Central memory CD8-positive, alpha-beta T cell (primary cell): Measurements from ENCODE around the gene UBL3.

Experiments
- ATAC-seq: fragments of 150-1000 bp; cut with Tn5 transposase; replicated peaks from 2 replicates; pipeline ENCODE4 v1.10.0; 2022; ENCODE audit warnings: mild to moderate bottlenecking, moderate FRiP score, moderate number of reproducible peaks; ENCODE audit not compliant: poor library complexity, severe bottlenecking; ENCODE audit errors: extremely low read depth
- DNase-seq, 2 donors: peaks; one replicate each; pipeline ENCODE4 v3.0.0; 2021; ENCODE audit warnings: low spot score in 2 of 2
- H3K27ac Mint-ChIP-seq: one replicate; pipeline ENCODE4 v1.8.0; 2022; ENCODE audit warnings: low read depth, mild to moderate bottlenecking, moderate library complexity, mixed read lengths
- H3K27me3 Mint-ChIP-seq: one replicate; pipeline ENCODE4 v1.8.0; 2022; ENCODE audit warnings: mixed read lengths
- H3K36me3 Mint-ChIP-seq: one replicate; pipeline ENCODE4 v1.8.0; 2022; ENCODE audit warnings: mild to moderate bottlenecking, moderate library complexity, mixed read lengths; ENCODE audit not compliant: insufficient read depth
- H3K4me1 Mint-ChIP-seq: one replicate; pipeline ENCODE4 v1.8.0; 2022; ENCODE audit warnings: mixed read lengths
- H3K4me3 Mint-ChIP-seq: one replicate; pipeline ENCODE4 v1.8.0; 2022; ENCODE audit warnings: mild to moderate bottlenecking, moderate library complexity, mixed read lengths
- H3K9me3 Mint-ChIP-seq: one replicate; pipeline ENCODE4 v1.8.0; 2022; ENCODE audit warnings: mixed read lengths

Gene UBL3

GRCh38 chr13:29761160-29761559 is 89.3 kb downstream of the UBL3 start:
- Mint-ChIP-seq H3K27ac (no peak overlapping the region), H3K9me3 (peaks cover 11% of the 10 kb centered on the region), H3K27me3 (no peaks in the 10 kb centered on the region), H3K4me1 (peaks cover 20% of the 10 kb centered on the region), H3K4me3 (no peak overlapping the region), H3K36me3 (peaks cover 8% of the 10 kb centered on the region)
- ATAC-seq = no peak
- DNase-seq = no peak

- no peak overlapping the region for H3K4me3 Mint-ChIP-seq
- no peak overlapping the region for H3K27ac Mint-ChIP-seq
- peaks cover 11% of the 10 kb centered on the region for H3K9me3 Mint-ChIP-seq
- H3K4me1 Mint-ChIP-seq = peaks cover 20% of the 10 kb centered on the region
- H3K36me3 Mint-ChIP-seq = peaks cover 8% of the 10 kb centered on the region
- ATAC-seq = no peak
- DNase-seq = no peak
- no peaks in the 10 kb centered on the region for H3K27me3 Mint-ChIP-seq
Observed at GRCh38 chr13:29760544-29760943, 89.9 kb downstream of the UBL3 start.

- no peak overlapping the region for H3K4me3 Mint-ChIP-seq
- peak; percentile 18 to 30 for DNase-seq
- ATAC-seq = peak; percentile 83
Observed at GRCh38 chr13:29758531-29759114, 91.8 kb downstream of the UBL3 start.

GRCh38 chr13:29756506-29756905 is 93.9 kb downstream of the UBL3 start:
- H3K4me3 Mint-ChIP-seq = no peak overlapping the region

More at GRCh38 chr13:29758531-29759114, 91.8 kb downstream of the UBL3 start:
- Mint-ChIP-seq H3K27ac (peak overlapping the region; percentile 85), H3K36me3 (peaks cover 1% of the 10 kb centered on the region), H3K9me3 (peaks cover 11% of the 10 kb centered on the region), H3K4me1 (peaks cover 12% of the 10 kb centered on the region), H3K27me3 (no peaks in the 10 kb centered on the region)

GRCh38 chr13:29754473-29754806 is 96.0 kb downstream of the UBL3 start:
- H3K9me3 Mint-ChIP-seq = no peaks in the 10 kb centered on the region
- ATAC-seq (no peak), DNase-seq (no peak)
- peaks cover 2% of the 10 kb centered on the region for H3K36me3 Mint-ChIP-seq
- no peak overlapping the region for H3K27ac Mint-ChIP-seq
- no peak overlapping the region for H3K4me3 Mint-ChIP-seq
- peaks cover 6% of the 10 kb centered on the region for H3K4me1 Mint-ChIP-seq
- H3K27me3 Mint-ChIP-seq = peaks cover 17% of the 10 kb centered on the region

More at GRCh38 chr13:29756506-29756905, 93.9 kb downstream of the UBL3 start:
- Mint-ChIP-seq H3K27ac (no peak overlapping the region), H3K36me3 (peaks cover 2% of the 10 kb centered on the region), H3K27me3 (no peaks in the 10 kb centered on the region), H3K9me3 (peaks cover 11% of the 10 kb centered on the region), H3K4me1 (peaks cover 6% of the 10 kb centered on the region)
- DNase-seq (no peak), ATAC-seq (no peak)

GRCh38 chr13:29753618-29754472 is 96.6 kb downstream of the UBL3 start:
- ATAC-seq (no peak), DNase-seq (no peak)
- H3K4me3 Mint-ChIP-seq = no peak overlapping the region
- peaks cover 2% of the 10 kb centered on the region for H3K36me3 Mint-ChIP-seq
- no peaks in the 10 kb centered on the region for H3K9me3 Mint-ChIP-seq
- peaks cover 5% of the 10 kb centered on the region for H3K4me1 Mint-ChIP-seq
- H3K27ac Mint-ChIP-seq = no peak overlapping the region
- peaks cover 23% of the 10 kb centered on the region for H3K27me3 Mint-ChIP-seq

- Mint-ChIP-seq H3K27me3 (peaks cover 24% of the 10 kb centered on the region), H3K36me3 (peaks cover 2% of the 10 kb centered on the region)
- ATAC-seq = no peak
Observed at GRCh38 chr13:29752175-29752574, 98.2 kb downstream of the UBL3 start.

GRCh38 chr13:29750183-29750530 is 100.3 kb downstream of the UBL3 start:
- Mint-ChIP-seq H3K4me3 (no peak overlapping the region), H3K4me1 (no peaks in the 10 kb centered on the region), H3K27me3 (peaks cover 41% of the 10 kb centered on the region), H3K27ac (no peak overlapping the region), H3K9me3 (no peaks in the 10 kb centered on the region), H3K36me3 (peaks cover 2% of the 10 kb centered on the region)
- no peak for ATAC-seq
- DNase-seq = no peak

More at GRCh38 chr13:29752175-29752574, 98.2 kb downstream of the UBL3 start:
- Mint-ChIP-seq H3K4me1 (no peaks in the 10 kb centered on the region), H3K9me3 (no peaks in the 10 kb centered on the region), H3K27ac (no peak overlapping the region), H3K4me3 (no peak overlapping the region)
- DNase-seq = no peak

- Mint-ChIP-seq H3K9me3 (no peaks in the 10 kb centered on the region), H3K27ac (no peak overlapping the region), H3K27me3 (peaks cover 46% of the 10 kb centered on the region), H3K4me3 (no peak overlapping the region), H3K36me3 (peaks cover 2% of the 10 kb centered on the region), H3K4me1 (no peaks in the 10 kb centered on the region)
- ATAC-seq (no peak), DNase-seq (no peak)
Observed at GRCh38 chr13:29749401-29750182, 100.8 kb downstream of the UBL3 start.

- Mint-ChIP-seq H3K27me3 (peaks cover 60% of the 10 kb centered on the region), H3K4me3 (no peak overlapping the region), H3K4me1 (no peaks in the 10 kb centered on the region), H3K36me3 (no peaks in the 10 kb centered on the region), H3K9me3 (no peaks in the 10 kb centered on the region), H3K27ac (no peak overlapping the region)
- DNase-seq (no peak), ATAC-seq (no peak)
Observed at GRCh38 chr13:29748097-29748496, 102.3 kb downstream of the UBL3 start.

- DNase-seq (no peak), ATAC-seq (no peak)
- Mint-ChIP-seq H3K27ac (no peak overlapping the region), H3K36me3 (peaks cover 3% of the 10 kb centered on the region), H3K27me3 (peaks cover 60% of the 10 kb centered on the region), H3K9me3 (no peaks in the 10 kb centered on the region), H3K4me1 (no peaks in the 10 kb centered on the region), H3K4me3 (no peak overlapping the region)
Observed at GRCh38 chr13:29746148-29746677, 104.2 kb downstream of the UBL3 start.

GRCh38 chr13:29745704-29746103 is 104.7 kb downstream of the UBL3 start:
- DNase-seq = no peak
- Mint-ChIP-seq H3K4me3 (no peak overlapping the region), H3K36me3 (peaks cover 3% of the 10 kb centered on the region), H3K27ac (no peak overlapping the region), H3K27me3 (peaks cover 56% of the 10 kb centered on the region), H3K9me3 (no peaks in the 10 kb centered on the region), H3K4me1 (no peaks in the 10 kb centered on the region)
- ATAC-seq = no peak
